HepG2 (cell line): ENCODE results near the gene TBCD. TPM values are rescaled to one million over a fixed set of nuclear protein-coding genes. Genes with fewer than 3 reads are reported as not detected.
"Not testable (repeated sequence)": the region's sequence is repeated elsewhere in the genome, so short reads cannot be mapped to it uniquely, and the experiment has no call there.

Experiments
- ATAC-seq: fragments of 200-7000 bp; cut with Tn5 transposase; 3 replicates; pipeline ENCODE4 v1.9.1; 2020; ENCODE audit warnings: mild to moderate bottlenecking, moderate library complexity
- BruUV-seq: library from RNA; stranded (reverse); fragments of 400-500 nt; replicated peaks from 2 replicates; lab custom pipeline; 2021; lab: Mats Ljungman, UMichigan
- CTCF ChIA-PET: fragments of 300-600 bp; formaldehyde crosslinking; extraction: SDS; loops from one replicate; lab custom pipeline; 2021; ENCODE audit warnings: low total read pairs, inconsistent platforms, low intra/inter-chr PET ratio; lab: Yijun Ruan, JAX
- POLR2A ChIA-PET: fragments of 350-600 bp; sonication (Branson Sonifier 250); formaldehyde crosslinking; loops from one replicate; lab custom pipeline; 2020; ENCODE audit warnings: antibody characterized with exemption, inconsistent platforms; lab: Yijun Ruan, JAX
- DNase-seq: peaks from one replicate; pipeline ENCODE4 v3.0.0-alpha.2; 2015; ENCODE audit warnings: low spot score
- FAIRE-seq: peaks from 3 replicates; lab custom pipeline; 2011; peaks lifted over from hg19 to GRCh38; lab: Jason Lieb, UNC
- H2AFZ ChIP-seq: one replicate; pipeline ENCODE4 v1.6.1; 2011; ENCODE audit warnings: low read length, inconsistent platforms
- H3K27ac ChIP-seq: fragments of 300-600 bp; 3 replicates; pipeline ENCODE4 v1.8.0; 2011; ENCODE audit warnings: mixed run types, mild to moderate bottlenecking, mixed read lengths, low read length, inconsistent platforms; ENCODE audit not compliant: insufficient read depth; ENCODE audit errors: extremely low read length
- H3K27me3 ChIP-seq, 2 experiments: fragments of 200-600 bp in 1 of 2; 2 replicates in 1 of 2; 3 replicates in 1 of 2; pipeline versions ENCODE4 v1.6.0 to v1.8.0; 2011; ENCODE audit warnings: low read length in 2 of 2, mild to moderate bottlenecking in 2 of 2, moderate library complexity in 2 of 2, inconsistent platforms in 1 of 2; ENCODE audit not compliant: insufficient read depth in 2 of 2, control insufficient read depth in 1 of 2
- H3K36me3 ChIP-seq, 2 experiments: fragments of 200-600 bp in 1 of 2; replicated peaks in 1 of 2; 2 replicates in 1 of 2; 3 replicates in 1 of 2; pipeline versions ENCODE4 v1.5.1 to v1.8.0; 2011; ENCODE audit warnings: low read length in 2 of 2, inconsistent platforms in 1 of 2; ENCODE audit not compliant: insufficient read depth in 2 of 2, control insufficient read depth in 1 of 2
- H3K4me1 ChIP-seq: 2 replicates; pipeline ENCODE4 v1.5.1; 2012; ENCODE audit warnings: low read length, inconsistent platforms; ENCODE audit not compliant: insufficient read depth
- H3K4me2 ChIP-seq: 2 replicates; pipeline ENCODE4 v1.6.0; 2011; ENCODE audit warnings: low read depth, low read length, inconsistent platforms
- H3K4me3 ChIP-seq, 3 experiments: fragments of 200-600 bp in 1 of 3; sonication (generic), shearing (Covaris generic) in 1 of 3; replicated peaks in 1 of 3; 2 replicates each; pipeline ENCODE4 v1.5.1; 2011 to 2016; ENCODE audit warnings: low read length in 3 of 3, inconsistent platforms in 2 of 3, low read depth in 2 of 3, mild to moderate bottlenecking in 2 of 3, control low read depth in 1 of 3, mixed read lengths in 1 of 3; ENCODE audit not compliant: insufficient read depth in 1 of 3
- H3K79me2 ChIP-seq: one replicate; pipeline ENCODE4 v1.6.1; 2011; ENCODE audit warnings: low read length, inconsistent platforms; ENCODE audit not compliant: insufficient read depth
- H3K9ac ChIP-seq: 2 replicates; pipeline ENCODE4 v1.6.0; 2011; ENCODE audit warnings: mild to moderate bottlenecking, low read depth, low read length, inconsistent platforms; ENCODE audit not compliant: insufficient read depth
- H3K9me3 ChIP-seq: 2 replicates; pipeline ENCODE4 v1.5.1; 2012; ENCODE audit warnings: mild to moderate bottlenecking, low read length
- H4K20me1 ChIP-seq: 2 replicates; pipeline ENCODE4 v1.6.0; 2011; ENCODE audit warnings: inconsistent platforms, mild to moderate bottlenecking, low read length, moderate library complexity; ENCODE audit not compliant: insufficient read depth
- ATF4 ChIP-seq, 2 experiments: fragments of 450-650 bp in 1 of 2; sonication (generic) in 1 of 2; formaldehyde crosslinking; IDR thresholded peaks; 2 replicates each; pipeline versions ENCODE4 v1.5.0 to v1.8.0; 2020 to 2022; ENCODE audit warnings: mild to moderate bottlenecking in 1 of 2, missing genetic modification reagents in 1 of 2
- EZH2 ChIP-seq: conservative IDR thresholded peaks from 2 replicates; pipeline ENCODE4 v1.6.1; 2012; ENCODE audit warnings: mild to moderate bottlenecking, low read depth, low read length, moderate library complexity
- MBD4 ChIP-seq: IDR thresholded peaks from 2 replicates; pipeline ENCODE4 v1.6.1; 2012; ENCODE audit warnings: low read length, inconsistent platforms, borderline replicate concordance
- MIER2 ChIP-seq: IDR thresholded peaks from 2 replicates; pipeline ENCODE4 v1.6.1; 2016; ENCODE audit warnings: missing biosample characterization, missing genetic modification reagents
- NCOA1 ChIP-seq: sonication (generic); formaldehyde crosslinking; IDR thresholded peaks from 2 replicates; pipeline ENCODE4 v1.9.0; 2021; ENCODE audit warnings: missing genetic modification reagents
- SRSF9 ChIP-seq: fragments of 200-400 bp; formaldehyde crosslinking; IDR thresholded peaks from 2 replicates; pipeline ENCODE4 v1.6.1; 2018; ENCODE audit warnings: borderline replicate concordance, mild to moderate bottlenecking, low read depth, low read length; ENCODE audit not compliant: insufficient read depth, poor library complexity, severe bottlenecking
- ZKSCAN1 ChIP-seq: fragments of 150-350 bp; IDR thresholded peaks from 2 replicates; pipeline ENCODE4 v1.6.1; 2014; ENCODE audit warnings: low read length
- ZMAT5 ChIP-seq: sonication (generic); formaldehyde crosslinking; IDR thresholded peaks from 2 replicates; pipeline ENCODE4 v1.5.0; 2020; ENCODE audit warnings: mild to moderate bottlenecking, low read depth, missing genetic modification reagents, borderline replicate concordance
- ZNF20 ChIP-seq: sonication (generic); formaldehyde crosslinking; IDR thresholded peaks from 2 replicates; pipeline ENCODE4 v1.4.0; 2020; ENCODE audit warnings: mild to moderate bottlenecking, moderate library complexity, missing genetic modification reagents
- ZNF326 ChIP-seq: sonication (generic); formaldehyde crosslinking; IDR thresholded peaks from 2 replicates; pipeline ENCODE4 v1.4.0; 2020; ENCODE audit warnings: missing genetic modification reagents, borderline replicate concordance
- ZNF331 ChIP-seq: sonication (generic); formaldehyde crosslinking; IDR thresholded peaks from 2 replicates; pipeline ENCODE4 v1.4.0; 2020; ENCODE audit warnings: missing genetic modification reagents
- ZNF609 ChIP-seq: sonication (generic); formaldehyde crosslinking; IDR thresholded peaks from 2 replicates; pipeline ENCODE4 v1.4.0; 2020; ENCODE audit warnings: mild to moderate bottlenecking, missing genetic modification reagents, borderline replicate concordance
- ZNF772 ChIP-seq: sonication (generic); formaldehyde crosslinking; IDR thresholded peaks from 2 replicates; pipeline ENCODE4 v1.5.0; 2020; ENCODE audit warnings: mild to moderate bottlenecking, missing genetic modification reagents
- WGBS: methylation state at CpG from one replicate; pipeline ENCODE4 v1.1.6; 2017; ENCODE audit warnings: low lambda C conversion rate; 5-methylcytosine and 5-hydroxymethylcytosine counted together
- in situ Hi-C: cut with HindIII; loops from 2 replicates; pipeline ENCODE4 v1.10.0; 2017; ENCODE audit warnings: low pct_unique_long_range_greater_than_20kb; ENCODE audit not compliant: extremely low pct_ligation_motif_present
- intact Hi-C: fragments of 100-400 bp; cut with micrococcal nuclease; formaldehyde crosslinking; loops from one replicate; pipeline ENCODE4 v1.10.0; 2022; ENCODE audit not compliant: unreplicated experiment
- polyA plus RNA-seq, 8 experiments: library from polyadenylated mRNA; depleted of rRNA in 3 of 8; stranded (reverse) in 7 of 8; unstranded in 1 of 8; fragments of >200 nt; fragmentation: Illumina TruSeq in 4 of 8; extraction: Trizol in 4 of 8; gene quantifications; 2 replicates each; pipeline versions ENCODE4 v1.2.1 to v1.2.3, GENCODE V29; 2011 to 2016; ENCODE audit warnings: low read depth in 4 of 8, missing spikeins in 1 of 8, mixed read lengths in 1 of 8; ENCODE audit not compliant: insufficient read depth in 1 of 8
- total RNA-seq, 5 experiments: library from RNA; depleted of rRNA; stranded (reverse); fragments of >200 nt; fragmentation: Illumina TruSeq; extraction: Trizol; gene quantifications; 2 replicates each; pipeline ENCODE4 v1.2.3, GENCODE V29; 2016; ENCODE audit warnings: low read depth in 1 of 5

TBCD gene
- total and polyA plus RNA-seq, 2 of the 13 experiments (the other 11 are each of a cell fraction or from before 2014, with no cell fraction given) = 33.9 to 54.8 TPM

- intact Hi-C loops = no loop called here
- no TSS peak for BruUV-seq
- H3K9me3 ChIP-seq = no peaks in the 10 kb centered on the region
- ChIA-PET POLR2A (no interaction called here), CTCF (no interaction called here)
- no peak overlapping the region for H3K9ac ChIP-seq
- H3K4me1 ChIP-seq = peaks cover 12% of the 10 kb centered on the region
- TF ChIP-seq NCOA1 (CRISPR knock-in tag) (no peak), ZMAT5 (CRISPR knock-in tag) (no peak), ZNF20 (CRISPR knock-in tag) (no peak), ZNF326 (CRISPR knock-in tag) (no peak), ZNF772 (CRISPR knock-in tag) (no peak), MBD4 (no peak), SRSF9 (no peak), MIER2 (CRISPR knock-in tag) (no peak), ZKSCAN1 (no peak), EZH2 (no peak), ZNF609 (CRISPR knock-in tag) (no peak), ATF4 (CRISPR knock-in tag; IDR thresholded peaks at IDR 0.05) (no peak), ZNF331 (CRISPR knock-in tag) (no peak)
- ATAC-seq (no peak), FAIRE-seq (no peak), DNase-seq (no peak)
- H2AFZ ChIP-seq = no peak overlapping the region
- H3K36me3 ChIP-seq = no peaks in the 10 kb centered on the region; a peak in 2 of 5 replicates
- no peak overlapping the region for H3K27ac ChIP-seq
- in situ Hi-C loops = no loop called here
- WGBS = 95% methylated on average over 27 of the region's 27 CpGs
- H3K79me2 ChIP-seq = no peaks in the 10 kb centered on the region
- no peaks in the 10 kb centered on the region for H4K20me1 ChIP-seq
- H3K4me2 ChIP-seq = no peak overlapping the region
- no peaks in the 10 kb centered on the region for H3K27me3 ChIP-seq
- H3K4me3 ChIP-seq = no peak overlapping the region
Observed at GRCh38 chr17:82983510-82984248, 231.8 kb downstream of the TBCD start.

- H4K20me1 ChIP-seq, H3K4me2 ChIP-seq, BruUV-seq, H2AFZ ChIP-seq, H3K4me3 ChIP-seq, DNase-seq, H3K27me3 ChIP-seq, POLR2A ChIA-PET, intact Hi-C loops, H3K27ac ChIP-seq, H3K9me3 ChIP-seq, H3K9ac ChIP-seq, in situ Hi-C loops, ATAC-seq, CTCF ChIA-PET, H3K36me3 ChIP-seq, H3K79me2 ChIP-seq, FAIRE-seq: not testable (repeated sequence)
- peaks cover 12% of the 10 kb centered on the region for H3K4me1 ChIP-seq
- 88% methylated on average over 12 of the region's 12 CpGs for WGBS
Observed at GRCh38 chr17:82984249-82984617, 232.4 kb downstream of the TBCD start.
